Right lobe of liver (tissue), 6 donors: ENCODE data around the gene OOSP4B. TPM values are rescaled to one million over a fixed set of nuclear protein-coding genes. Genes with fewer than 3 reads are reported as not detected.

Experiments
- ATAC-seq, 4 donors: fragments of 200-7000 bp; cut with Tn5 transposase; one replicate each; pipeline ENCODE4 v1.9.1; 2020; ENCODE audit warnings: mild to moderate bottlenecking in 4 of 4, moderate library complexity in 4 of 4
- DNase-seq, 3 donors: peaks; one replicate each; pipeline ENCODE4 v3.0.0-alpha.2; 2020
- H3K27ac ChIP-seq, 3 donors: fragments of 200-600 bp; one replicate each; pipeline ENCODE4 v1.8.0; 2022
- H3K27me3 ChIP-seq, 2 donors: fragments of 200-600 bp; one replicate each; pipeline ENCODE4 v1.8.0; 2022
- H3K36me3 ChIP-seq, 4 donors: fragments of 200-600 bp; sonication (generic) in 1 of 4; one replicate each; pipeline versions ENCODE4 v1.5.1 to v1.8.0; 2017 to 2022; ENCODE audit warnings: control low read depth in 1 of 4
- H3K4me1 ChIP-seq, 4 donors: fragments of 200-600 bp; sonication (generic) in 1 of 4; one replicate each; pipeline versions ENCODE4 v1.5.1 to v1.8.0; 2017 to 2022; ENCODE audit warnings: control low read depth in 1 of 4
- H3K4me3 ChIP-seq, 3 donors: fragments of 200-600 bp; one replicate each; pipeline ENCODE4 v1.8.0; 2022
- H3K9me3 ChIP-seq, 4 donors: fragments of 200-600 bp; sonication (generic) in 1 of 4; one replicate each; pipeline versions ENCODE4 v1.5.1 to v1.8.0; 2017 to 2022; ENCODE audit warnings: control low read depth in 1 of 4
- CTCF ChIP-seq, 4 donors: fragments of 200-600 bp in 3 of 4; fragments of 450-650 bp in 1 of 4; IDR thresholded peaks; one replicate each; pipeline versions ENCODE4 v1.5.1 to v1.8.0; 2016 to 2022; ENCODE audit warnings: antibody characterized with exemption in 4 of 4, mild to moderate bottlenecking in 2 of 4
- POLR2A ChIP-seq: fragments of 450-650 bp; IDR thresholded peaks from one replicate; pipeline ENCODE4 v1.6.1; 2017; ENCODE audit warnings: antibody characterized with exemption, mild to moderate bottlenecking
- WGBS: methylation state at CpG from one replicate; pipeline ENCODE4 v1.1.6; 2018; ENCODE audit warnings: low coverage, low lambda C conversion rate; ENCODE audit not compliant: insufficient coverage; ENCODE audit errors: missing lambda C conversion rate; 5-methylcytosine and 5-hydroxymethylcytosine counted together
- intact Hi-C, 2 donors: fragments of 100-400 bp; cut with DNase I; formaldehyde crosslinking; loops; one replicate each; pipeline versions ENCODE4 v1.11.2 to v1.14.1; 2022
- total RNA-seq, 6 experiments: library from RNA; depleted of rRNA in 2 of 6; stranded (reverse); fragments of >200 nt in 2 of 6; fragmentation: NEBNext Ultra II Directional in 3 of 6; extraction: Animal tissue kit (Norgen Biotek cat#: 25700) in 3 of 6; gene quantifications; one replicate each; pipeline versions ENCODE4 v1.1.0 to v1.2.4, GENCODE V29; 2016 to 2023
- donor health status: DM: no; HTN: yes; CAD: no.
- donor health status: DM: no; HTN: no; CAD: no.
- donor health status: DM: no; HTN: no; CAD: no.
- donor health status: DM: no; HTN: yes; CAD: no.
- donor health status: DM: no; HTN: yes; CAD: no.

The OOSP4B gene
- total RNA-seq, 6 experiments from 2014 or later = not detected

GRCh38 chr11:60080535-60080934, 63.6 kb downstream of the OOSP4B start:
- Histone ChIP-seq H3K27me3 (no peaks in the 10 kb centered on the region), H3K9me3 (no peaks in the 10 kb centered on the region), H3K4me1 (no peaks in the 10 kb centered on the region), H3K27ac (no peak overlapping the region), H3K4me3 (no peak overlapping the region), H3K36me3 (no peaks in the 10 kb centered on the region)
- ATAC-seq (no peak), DNase-seq (no peak)
- no peak for TF ChIP-seq POLR2A
- TF ChIP-seq CTCF (IDR thresholded peaks at IDR 0.05) = no peak
- intact Hi-C loops = no loop called here
- 45% methylated on average over 3 of the region's 3 CpGs for WGBS

Other genes starting within 250 kb of the OOSP4B start
- 10 to 100 TPM; 30.6 to 48.3 (median 37.3) TPM for gene MRPL16, start 206.4 kb upstream of the OOSP4B start, total RNA-seq
- gene CBLIF, start 171.7 kb upstream of the OOSP4B start, total RNA-seq = not detected
- under 1 TPM in 2 of 6 experiments, not detected in 4; 0.55 to 0.62 TPM for gene TCN1, start 150.7 kb upstream of the OOSP4B start, total RNA-seq
- gene OOSP3, start 138.4 kb upstream of the OOSP4B start, total RNA-seq = not detected
- gene OOSP1, start 78.7 kb upstream of the OOSP4B start, total RNA-seq = not detected
- gene OOSP4A, start 53.1 kb upstream of the OOSP4B start, total RNA-seq = not detected
- not detected for gene OOSP2, start 23.2 kb downstream of the OOSP4B start, total RNA-seq
- gene MS4A3, start 39.5 kb downstream of the OOSP4B start, total RNA-seq = 1 to 10 TPM in 1 of 6 experiments, under 1 TPM in 2, not detected in 3; 0.48 to 1.2 (median 0.80) TPM
- under 1 TPM in 1 of 6 experiments, not detected in 5; 0.20 TPM for gene MS4A2, start 71.5 kb downstream of the OOSP4B start, total RNA-seq
- gene MS4A6A, start 165.9 kb downstream of the OOSP4B start, total RNA-seq = 10 to 100 TPM; 42.4 to 98.5 (median 61.5) TPM
- 1 to 10 TPM; 1.1 to 3.8 (median 3.1) TPM for gene MS4A4E, start 226.0 kb downstream of the OOSP4B start, total RNA-seq